ENCODE results near the gene CMTM7.

Gene CMTM7

GRCh38 chr3:32413845-32414521, 22.3 kb downstream of the CMTM7 start:
- DNase-seq (ENCODE audit: low read depth) = no peak

- DNase-seq (ENCODE audit: low read depth) = no peak
Observed at GRCh38 chr3:32414522-32415202, 23.0 kb downstream of the CMTM7 start.

GRCh38 chr3:32419742-32420125, 28.1 kb downstream of the CMTM7 start:
- no peak for DNase-seq (ENCODE audit: low read depth)

- no peak for DNase-seq (ENCODE audit: low read depth)
Observed at GRCh38 chr3:32420126-32421038, 28.7 kb downstream of the CMTM7 start.

GRCh38 chr3:32421185-32421584, 29.5 kb downstream of the CMTM7 start:
- no peak for DNase-seq (ENCODE audit: low read depth)

GRCh38 chr3:32421991-32422859, 30.6 kb downstream of the CMTM7 start:
- DNase-seq (ENCODE audit: low read depth) = peak; percentile 76

- DNase-seq (ENCODE audit: low read depth) = no peak
Observed at GRCh38 chr3:32422943-32423342, 31.3 kb downstream of the CMTM7 start.

- no peak for DNase-seq (ENCODE audit: low read depth)
Observed at GRCh38 chr3:32423534-32423933, 31.9 kb downstream of the CMTM7 start.

GRCh38 chr3:32423956-32424557, 32.4 kb downstream of the CMTM7 start:
- DNase-seq (ENCODE audit: low read depth) = no peak

- no peak for DNase-seq (ENCODE audit: low read depth)
Observed at GRCh38 chr3:32424581-32425250, 33.1 kb downstream of the CMTM7 start.

- DNase-seq (ENCODE audit: low read depth) = no peak
Observed at GRCh38 chr3:32428092-32429068, 36.7 kb downstream of the CMTM7 start.

GRCh38 chr3:32430900-32431299, 39.2 kb downstream of the CMTM7 start:
- DNase-seq (ENCODE audit: low read depth) = no peak

GRCh38 chr3:32431481-32431880, 39.8 kb downstream of the CMTM7 start:
- DNase-seq (ENCODE audit: low read depth) = no peak

- no peak for DNase-seq (ENCODE audit: low read depth)
Observed at GRCh38 chr3:32432045-32432710, 40.5 kb downstream of the CMTM7 start.

GRCh38 chr3:32432711-32433530, 41.3 kb downstream of the CMTM7 start:
- DNase-seq (ENCODE audit: low read depth) = peak; percentile 23

- DNase-seq (ENCODE audit: low read depth) = no peak
Observed at GRCh38 chr3:32434206-32434605, 42.6 kb downstream of the CMTM7 start.

GRCh38 chr3:32435911-32436815, 44.5 kb downstream of the CMTM7 start:
- no peak for DNase-seq (ENCODE audit: low read depth)
